ENCODE measurements around the gene XPR1.

DNA sequence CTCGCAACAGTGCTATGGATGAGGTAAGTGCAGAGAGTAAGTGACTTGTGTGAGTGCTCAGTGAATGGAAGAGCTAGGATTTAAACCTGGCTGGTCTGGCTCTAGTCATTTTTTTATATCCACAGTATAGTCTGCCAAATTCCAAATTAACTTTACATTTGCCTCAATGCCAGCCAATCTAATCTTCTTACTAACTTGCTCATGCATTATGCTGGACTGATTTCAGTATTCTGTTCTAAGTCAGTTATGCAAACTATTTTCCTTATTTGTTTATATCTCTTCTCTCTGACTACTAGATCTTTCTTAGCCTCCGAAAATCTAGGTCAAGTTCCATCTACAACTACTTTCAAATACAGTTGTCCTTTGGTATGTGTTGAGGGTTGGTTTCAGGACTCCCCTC, 133.3 kb downstream of the XPR1 start:
- TF ChIP-seq, protein P1, sequence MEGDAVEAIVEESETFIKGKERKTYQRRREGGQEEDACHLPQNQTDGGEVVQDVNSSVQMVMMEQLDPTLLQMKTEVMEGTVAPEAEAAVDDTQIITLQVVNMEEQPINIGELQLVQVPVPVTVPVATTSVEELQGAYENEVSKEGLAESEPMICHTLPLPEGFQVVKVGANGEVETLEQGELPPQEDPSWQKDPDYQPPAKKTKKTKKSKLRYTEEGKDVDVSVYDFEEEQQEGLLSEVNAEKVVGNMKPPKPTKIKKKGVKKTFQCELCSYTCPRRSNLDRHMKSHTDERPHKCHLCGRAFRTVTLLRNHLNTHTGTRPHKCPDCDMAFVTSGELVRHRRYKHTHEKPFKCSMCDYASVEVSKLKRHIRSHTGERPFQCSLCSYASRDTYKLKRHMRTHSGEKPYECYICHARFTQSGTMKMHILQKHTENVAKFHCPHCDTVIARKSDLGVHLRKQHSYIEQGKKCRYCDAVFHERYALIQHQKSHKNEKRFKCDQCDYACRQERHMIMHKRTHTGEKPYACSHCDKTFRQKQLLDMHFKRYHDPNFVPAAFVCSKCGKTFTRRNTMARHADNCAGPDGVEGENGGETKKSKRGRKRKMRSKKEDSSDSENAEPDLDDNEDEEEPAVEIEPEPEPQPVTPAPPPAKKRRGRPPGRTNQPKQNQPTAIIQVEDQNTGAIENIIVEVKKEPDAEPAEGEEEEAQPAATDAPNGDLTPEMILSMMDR (IDR thresholded peaks at IDR 0.05), result no peak
- TF ChIP-seq POLR2AphosphoS5 (IDR thresholded peaks at IDR 0.05; ENCODE audit: low read depth, low read length) (no peak), TCF7L2 (IDR thresholded peaks at IDR 0.05; ENCODE audit: low read depth, low read length) (no peak)
- TF ChIP-seq, protein P2, sequence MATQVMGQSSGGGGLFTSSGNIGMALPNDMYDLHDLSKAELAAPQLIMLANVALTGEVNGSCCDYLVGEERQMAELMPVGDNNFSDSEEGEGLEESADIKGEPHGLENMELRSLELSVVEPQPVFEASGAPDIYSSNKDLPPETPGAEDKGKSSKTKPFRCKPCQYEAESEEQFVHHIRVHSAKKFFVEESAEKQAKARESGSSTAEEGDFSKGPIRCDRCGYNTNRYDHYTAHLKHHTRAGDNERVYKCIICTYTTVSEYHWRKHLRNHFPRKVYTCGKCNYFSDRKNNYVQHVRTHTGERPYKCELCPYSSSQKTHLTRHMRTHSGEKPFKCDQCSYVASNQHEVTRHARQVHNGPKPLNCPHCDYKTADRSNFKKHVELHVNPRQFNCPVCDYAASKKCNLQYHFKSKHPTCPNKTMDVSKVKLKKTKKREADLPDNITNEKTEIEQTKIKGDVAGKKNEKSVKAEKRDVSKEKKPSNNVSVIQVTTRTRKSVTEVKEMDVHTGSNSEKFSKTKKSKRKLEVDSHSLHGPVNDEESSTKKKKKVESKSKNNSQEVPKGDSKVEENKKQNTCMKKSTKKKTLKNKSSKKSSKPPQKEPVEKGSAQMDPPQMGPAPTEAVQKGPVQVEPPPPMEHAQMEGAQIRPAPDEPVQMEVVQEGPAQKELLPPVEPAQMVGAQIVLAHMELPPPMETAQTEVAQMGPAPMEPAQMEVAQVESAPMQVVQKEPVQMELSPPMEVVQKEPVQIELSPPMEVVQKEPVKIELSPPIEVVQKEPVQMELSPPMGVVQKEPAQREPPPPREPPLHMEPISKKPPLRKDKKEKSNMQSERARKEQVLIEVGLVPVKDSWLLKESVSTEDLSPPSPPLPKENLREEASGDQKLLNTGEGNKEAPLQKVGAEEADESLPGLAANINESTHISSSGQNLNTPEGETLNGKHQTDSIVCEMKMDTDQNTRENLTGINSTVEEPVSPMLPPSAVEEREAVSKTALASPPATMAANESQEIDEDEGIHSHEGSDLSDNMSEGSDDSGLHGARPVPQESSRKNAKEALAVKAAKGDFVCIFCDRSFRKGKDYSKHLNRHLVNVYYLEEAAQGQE (IDR thresholded peaks at IDR 0.05; ENCODE audit: insufficient read depth in 1 of 2, low read depth in 2 of 2, low read length in 1 of 2), result no peak
